ENCODE results near the gene DENND10.

DNA sequence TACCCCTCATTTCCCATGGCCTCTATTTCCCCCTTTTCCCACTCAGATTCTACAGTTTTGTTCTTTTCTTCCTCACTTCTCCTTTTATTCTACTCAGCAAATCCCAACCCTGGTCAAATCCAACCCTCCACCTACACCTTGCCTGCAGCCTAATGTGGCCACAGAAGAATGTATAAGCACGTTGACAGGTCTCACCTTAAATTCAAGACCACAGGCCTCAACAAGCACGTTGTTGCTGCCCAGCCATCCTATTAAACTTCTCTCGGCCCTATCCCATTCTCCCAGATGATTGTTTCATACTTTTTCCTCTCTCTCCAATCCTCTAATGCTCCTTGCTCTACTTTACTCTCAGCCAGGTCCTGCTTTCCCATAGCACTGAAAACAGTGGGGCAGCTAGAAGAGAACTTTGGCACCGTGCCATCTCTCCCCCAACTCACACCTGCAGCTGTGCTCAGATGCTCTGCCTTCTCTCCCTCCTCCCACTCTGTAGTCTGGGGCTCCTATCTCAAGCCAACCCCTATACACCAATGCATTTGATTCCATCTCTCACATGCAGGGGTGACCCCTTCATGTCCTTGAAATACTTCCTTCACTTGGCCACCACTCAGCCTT, 16.5 kb upstream of the DENND10 start:
- TF ChIP-seq, protein P1, sequence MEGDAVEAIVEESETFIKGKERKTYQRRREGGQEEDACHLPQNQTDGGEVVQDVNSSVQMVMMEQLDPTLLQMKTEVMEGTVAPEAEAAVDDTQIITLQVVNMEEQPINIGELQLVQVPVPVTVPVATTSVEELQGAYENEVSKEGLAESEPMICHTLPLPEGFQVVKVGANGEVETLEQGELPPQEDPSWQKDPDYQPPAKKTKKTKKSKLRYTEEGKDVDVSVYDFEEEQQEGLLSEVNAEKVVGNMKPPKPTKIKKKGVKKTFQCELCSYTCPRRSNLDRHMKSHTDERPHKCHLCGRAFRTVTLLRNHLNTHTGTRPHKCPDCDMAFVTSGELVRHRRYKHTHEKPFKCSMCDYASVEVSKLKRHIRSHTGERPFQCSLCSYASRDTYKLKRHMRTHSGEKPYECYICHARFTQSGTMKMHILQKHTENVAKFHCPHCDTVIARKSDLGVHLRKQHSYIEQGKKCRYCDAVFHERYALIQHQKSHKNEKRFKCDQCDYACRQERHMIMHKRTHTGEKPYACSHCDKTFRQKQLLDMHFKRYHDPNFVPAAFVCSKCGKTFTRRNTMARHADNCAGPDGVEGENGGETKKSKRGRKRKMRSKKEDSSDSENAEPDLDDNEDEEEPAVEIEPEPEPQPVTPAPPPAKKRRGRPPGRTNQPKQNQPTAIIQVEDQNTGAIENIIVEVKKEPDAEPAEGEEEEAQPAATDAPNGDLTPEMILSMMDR (IDR thresholded peaks at IDR 0.05), result no peak
- no peak for TF ChIP-seq EP300 (IDR thresholded peaks at IDR 0.05; ENCODE audit: low read depth)
- TF ChIP-seq POLR2A (IDR thresholded peaks at IDR 0.05), result no peak
- TF ChIP-seq POLR2AphosphoS5 (IDR thresholded peaks at IDR 0.05), result no peak

All from transverse colon (tissue), 4 donors.